PC-3 (cell line): ENCODE data around the gene ANKFN1.

Experiments
- CTCF ChIP-seq: fragments of 300-600 bp; sonication (generic); conservative IDR thresholded peaks from 2 replicates; pipeline ENCODE4 v1.5.1; 2017; ENCODE audit warnings: antibody characterized with exemption, low read depth, mild to moderate bottlenecking, low read length
- EZH2phosphoT487 ChIP-seq: fragments of 300-600 bp; sonication (generic); IDR thresholded peaks from 2 replicates; pipeline ENCODE4 v1.6.1; 2018; ENCODE audit warnings: mild to moderate bottlenecking, antibody characterized with exemption, low read length, borderline replicate concordance

GRCh38 chr17:56165072-56165641, 11.9 kb downstream of the ANKFN1 start:
- TF ChIP-seq CTCF (no peak), EZH2phosphoT487 (no peak)
